ENCODE data around the gene HOXC5.
A peak's percentile ranks its signal among the peaks of the same experiment; 100 is the strongest.

The HOXC5 gene

DNA sequence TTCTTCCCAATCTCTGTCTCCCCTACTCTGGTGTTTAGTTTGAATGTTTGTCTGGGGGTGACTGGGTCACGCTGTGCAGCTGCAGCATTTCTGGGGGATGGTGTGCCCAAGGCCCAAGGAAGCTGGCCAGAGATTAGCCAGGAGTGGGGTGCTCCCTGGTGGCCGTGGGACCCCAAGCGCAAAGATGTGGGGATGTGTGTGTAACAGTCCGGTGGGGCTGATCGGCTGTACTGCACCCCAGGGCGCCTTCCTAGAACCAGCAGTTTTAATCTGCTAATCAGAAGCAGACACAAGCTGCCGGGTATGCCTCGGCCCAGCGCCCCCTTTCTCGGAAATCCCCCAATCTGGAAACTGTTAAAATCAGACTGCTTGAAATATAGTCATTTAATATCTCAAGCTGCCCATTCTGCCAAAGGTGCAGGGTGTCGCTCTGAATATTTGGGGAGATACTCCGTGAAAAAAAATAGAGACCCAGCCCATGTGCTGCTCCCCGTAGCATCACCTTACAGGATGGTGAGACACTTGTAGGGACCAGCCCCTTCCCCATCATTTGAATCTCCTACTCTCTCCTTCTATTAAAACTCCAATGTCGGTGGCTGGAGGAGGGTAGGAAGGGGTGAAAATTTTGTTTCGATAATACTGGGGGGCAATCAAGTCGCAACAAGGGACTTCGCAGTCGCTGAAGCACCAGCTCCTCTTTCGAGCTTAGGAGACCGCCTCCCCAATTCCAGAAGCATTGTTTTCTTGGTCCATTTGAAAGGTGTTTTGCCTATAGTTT is 28.6 kb upstream of the HOXC5 start:
- DNase-seq (ENCODE audit: low read depth), result no peak
- no peak overlapping the region for H3K4me3 ChIP-seq (replicated peaks; ENCODE audit: low read depth, low read length)
- TF ChIP-seq, protein P1, sequence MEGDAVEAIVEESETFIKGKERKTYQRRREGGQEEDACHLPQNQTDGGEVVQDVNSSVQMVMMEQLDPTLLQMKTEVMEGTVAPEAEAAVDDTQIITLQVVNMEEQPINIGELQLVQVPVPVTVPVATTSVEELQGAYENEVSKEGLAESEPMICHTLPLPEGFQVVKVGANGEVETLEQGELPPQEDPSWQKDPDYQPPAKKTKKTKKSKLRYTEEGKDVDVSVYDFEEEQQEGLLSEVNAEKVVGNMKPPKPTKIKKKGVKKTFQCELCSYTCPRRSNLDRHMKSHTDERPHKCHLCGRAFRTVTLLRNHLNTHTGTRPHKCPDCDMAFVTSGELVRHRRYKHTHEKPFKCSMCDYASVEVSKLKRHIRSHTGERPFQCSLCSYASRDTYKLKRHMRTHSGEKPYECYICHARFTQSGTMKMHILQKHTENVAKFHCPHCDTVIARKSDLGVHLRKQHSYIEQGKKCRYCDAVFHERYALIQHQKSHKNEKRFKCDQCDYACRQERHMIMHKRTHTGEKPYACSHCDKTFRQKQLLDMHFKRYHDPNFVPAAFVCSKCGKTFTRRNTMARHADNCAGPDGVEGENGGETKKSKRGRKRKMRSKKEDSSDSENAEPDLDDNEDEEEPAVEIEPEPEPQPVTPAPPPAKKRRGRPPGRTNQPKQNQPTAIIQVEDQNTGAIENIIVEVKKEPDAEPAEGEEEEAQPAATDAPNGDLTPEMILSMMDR (IDR thresholded peaks at IDR 0.05; ENCODE audit: low read length, missing control alignments), result no peak

DNA sequence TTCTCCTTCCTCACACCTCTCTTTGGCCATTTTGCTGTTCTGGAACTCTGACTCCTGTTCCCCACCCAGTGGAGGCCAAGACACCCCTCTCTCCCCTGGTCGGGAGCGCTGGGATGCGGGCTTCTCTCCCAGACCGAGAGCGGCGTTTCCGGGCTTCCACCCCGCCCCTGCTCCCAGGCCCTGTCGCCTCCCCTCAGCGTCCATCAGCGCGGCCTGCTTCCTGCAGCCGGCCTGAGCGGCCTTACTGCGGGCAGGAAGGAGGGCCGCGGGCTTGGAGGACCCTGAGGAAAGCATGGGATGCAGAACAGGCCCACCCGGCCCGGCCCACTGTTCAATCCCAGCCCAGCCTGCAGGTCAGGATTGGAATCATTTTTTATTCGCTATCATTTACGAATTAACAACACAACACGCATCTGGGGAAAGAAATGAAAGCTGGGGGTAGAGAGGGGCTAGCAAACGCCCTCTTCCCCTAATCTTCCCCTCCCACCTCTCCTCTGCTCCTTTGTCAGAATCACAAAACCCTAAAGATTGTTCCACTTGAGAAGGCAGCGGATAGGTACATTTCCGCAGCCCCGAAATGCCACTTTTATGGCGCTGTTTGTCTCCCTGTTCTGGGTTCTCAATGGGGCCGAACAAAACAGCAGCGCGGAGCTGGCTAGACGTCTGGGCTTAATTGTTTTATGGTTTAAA is 27.9 kb upstream of the HOXC5 start:
- TF ChIP-seq, protein P1 (IDR thresholded peaks at IDR 0.05; ENCODE audit: low read length, missing control alignments), result no peak
- no peak overlapping the region for H3K4me3 ChIP-seq (replicated peaks; ENCODE audit: low read depth, low read length)
- DNase-seq (ENCODE audit: low read depth), result no peak

DNA sequence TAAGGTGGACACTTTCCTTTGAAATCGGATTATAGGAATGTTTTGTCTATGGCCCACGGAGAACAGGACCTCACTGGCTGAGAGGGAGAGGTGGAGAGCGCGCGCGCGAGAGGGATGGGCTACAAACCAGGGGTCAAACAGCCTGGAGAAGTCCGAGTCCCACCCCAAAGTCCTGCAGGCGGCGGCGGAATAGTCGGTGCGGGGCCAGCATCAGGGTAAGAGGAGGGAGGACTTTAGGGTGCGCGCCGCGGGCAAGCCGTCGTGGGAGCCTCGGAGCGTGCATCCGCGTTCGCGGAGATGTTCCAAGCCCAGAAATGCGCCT is 27.4 kb upstream of the HOXC5 start:
- H3K4me3 ChIP-seq (replicated peaks; ENCODE audit: low read depth, low read length), result no peak overlapping the region
- TF ChIP-seq, protein P1 (IDR thresholded peaks at IDR 0.05; ENCODE audit: low read length, missing control alignments), result no peak
- no peak for DNase-seq (ENCODE audit: low read depth)

DNA sequence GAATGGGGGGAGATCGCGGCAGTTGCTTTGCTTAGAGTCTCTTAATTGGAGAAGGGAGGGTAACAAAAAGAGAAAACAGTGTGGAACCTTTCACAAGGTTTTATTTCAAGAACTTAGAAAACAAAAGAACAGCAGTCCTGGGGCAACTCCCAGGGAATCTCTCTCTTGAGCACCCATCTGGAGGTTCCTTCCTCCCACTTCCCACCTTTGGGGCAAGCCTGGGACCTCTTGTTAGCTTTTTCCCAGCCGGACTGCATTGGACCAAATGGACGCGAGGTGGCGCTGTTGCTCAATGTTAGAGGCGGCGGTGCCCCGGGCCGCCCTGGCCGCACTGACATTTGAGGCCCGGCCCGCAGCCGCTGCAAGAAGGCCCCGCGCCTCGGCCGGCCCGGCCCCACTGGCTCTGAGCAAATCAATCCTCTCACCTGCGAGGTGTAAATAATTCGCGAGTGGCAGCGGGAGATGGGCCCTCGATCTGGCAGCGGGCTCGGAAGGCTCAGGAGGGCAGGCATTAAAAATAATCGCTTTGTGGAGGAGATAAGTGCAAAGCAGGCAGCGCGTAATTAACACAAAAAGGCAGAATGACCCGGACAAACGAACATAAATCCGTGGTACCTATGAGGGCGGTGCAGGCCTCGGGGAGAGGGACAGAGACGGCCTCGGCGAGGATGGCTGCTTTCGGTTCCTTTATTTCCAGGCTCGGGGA is 26.8 kb upstream of the HOXC5 start:
- H3K4me3 ChIP-seq (replicated peaks; ENCODE audit: low read depth, low read length), result peak overlapping the region; percentile 27
- TF ChIP-seq, protein P1 (IDR thresholded peaks at IDR 0.05; ENCODE audit: low read length, missing control alignments), result peak; percentile 74
- peak; percentile 81 for DNase-seq (ENCODE audit: low read depth)

DNA sequence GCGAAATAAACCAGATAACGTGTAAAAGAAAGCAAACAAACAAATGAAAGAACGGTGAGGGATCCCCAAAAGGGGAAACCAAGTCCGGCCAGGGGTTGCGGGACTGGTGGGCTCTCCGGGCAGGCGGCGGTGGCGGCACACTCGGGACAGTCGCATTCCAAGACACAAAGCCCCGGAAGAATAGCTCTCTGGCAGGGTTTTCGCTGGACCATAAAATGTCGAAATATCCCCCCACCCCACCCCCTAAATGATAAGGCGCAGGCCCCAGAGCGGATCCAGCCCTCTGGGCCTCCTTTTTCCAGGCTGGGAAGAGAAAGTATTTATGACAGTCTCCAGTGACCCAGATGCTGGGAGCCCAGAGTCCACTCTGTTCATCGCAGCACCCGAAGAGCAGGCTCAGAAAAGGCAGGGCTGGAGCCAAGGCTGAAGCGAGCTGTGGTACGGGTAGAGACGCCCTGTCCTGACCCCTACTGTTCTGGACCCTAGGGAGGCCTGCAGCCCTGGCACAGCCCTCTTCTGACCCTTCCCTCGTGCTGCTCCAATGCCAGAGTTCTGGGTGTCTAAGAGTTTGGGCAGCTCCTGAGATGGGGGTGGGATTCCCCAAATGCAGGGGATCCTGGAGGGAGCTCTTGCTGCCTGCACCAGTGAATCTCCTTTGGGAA is 26.2 kb upstream of the HOXC5 start:
- no peak for DNase-seq (ENCODE audit: low read depth)
- TF ChIP-seq, protein P1 (IDR thresholded peaks at IDR 0.05; ENCODE audit: low read length, missing control alignments), result no peak
- peak overlapping the region; percentile 27 for H3K4me3 ChIP-seq (replicated peaks; ENCODE audit: low read depth, low read length)

DNA sequence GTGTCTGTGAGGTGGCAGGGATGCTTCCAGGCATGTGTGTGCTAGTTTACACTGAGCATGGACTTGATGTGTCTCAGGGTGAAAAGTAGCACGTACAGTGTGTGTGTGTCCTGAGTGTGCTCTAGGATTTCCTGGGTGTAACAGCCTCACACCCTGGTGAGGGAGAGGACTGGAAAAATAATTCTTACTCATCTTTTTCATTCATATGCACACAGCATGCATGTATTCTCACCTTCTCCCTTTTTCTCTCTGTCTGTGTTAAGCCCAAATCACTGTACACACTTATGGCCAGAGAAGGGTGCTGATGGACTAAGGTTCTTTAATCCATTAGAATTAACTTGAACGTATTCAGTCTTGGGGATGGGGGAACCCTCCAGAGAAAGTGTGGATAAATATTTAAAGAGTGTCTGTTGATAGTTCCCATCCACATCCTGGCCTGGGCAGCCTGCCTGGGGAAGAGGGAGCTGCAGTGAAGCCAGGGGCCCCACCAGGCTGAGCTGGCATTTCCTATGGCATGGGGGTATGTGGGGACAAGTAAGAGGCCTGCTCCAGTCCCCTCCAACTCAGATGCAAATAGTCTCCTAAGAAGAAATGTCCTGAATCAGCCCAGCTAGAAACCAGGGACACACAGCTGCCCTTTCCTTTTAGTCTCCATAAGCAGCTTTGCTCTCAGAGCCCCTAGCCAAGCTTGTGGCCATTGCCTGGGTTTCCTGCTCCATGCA is 25.2 kb upstream of the HOXC5 start:
- H3K4me3 ChIP-seq (replicated peaks; ENCODE audit: low read depth, low read length), result no peak overlapping the region
- TF ChIP-seq, protein P1 (IDR thresholded peaks at IDR 0.05; ENCODE audit: low read length, missing control alignments), result no peak
- no peak for DNase-seq (ENCODE audit: low read depth)

Measured in fibroblast of pulmonary artery (primary cell).